Measurements from ENCODE around the gene FLVCR1. TPM values are rescaled to one million over a fixed set of nuclear protein-coding genes. Genes with fewer than 3 reads are reported as not detected.

The FLVCR1 gene
- total and polyA plus RNA-seq, 2 donors (not counting 3 experiments of a cell fraction or from before 2014, with no cell fraction given): 3.2 to 11.9 TPM

- dilution Hi-C loops (cut with MboI; ENCODE audit: extremely low pct_ligation_motif_present, low sequenced_read_pairs): no loop called here
- H3K4me2 ChIP-seq (ENCODE audit: insufficient read depth, low read length): no peak overlapping the region
- POLR2A ChIA-PET: no interaction called here
- H3K4me3 ChIP-seq (replicated peaks in 1 of 3; ENCODE audit: insufficient read depth in 1 of 3, low read depth in 1 of 3, low read length in 3 of 3): no peak overlapping the region
- DNase-seq (ENCODE audit: low read depth, low spot score): no peak
- H2AFZ ChIP-seq (ENCODE audit: low read depth, low read length): no peak overlapping the region
- H4K20me1 ChIP-seq (replicated peaks; ENCODE audit: control insufficient read depth, extremely low read depth, insufficient read depth, low read length): no peaks in the 10 kb centered on the region
- no peaks in the 10 kb centered on the region for H3K9me1 ChIP-seq (replicated peaks; ENCODE audit: control insufficient read depth, extremely low read depth, insufficient read depth, low read length)
- CTCF ChIA-PET: interaction anchor here (1.2 to 1.5 kb wide), 2 partner anchors 12 to 179 kb away, joined by 3 read pairs; no protein-coding TSS in a partner anchor
- H3K79me2 ChIP-seq (ENCODE audit: control insufficient read depth, insufficient read depth, low read length): no peaks in the 10 kb centered on the region
- intact Hi-C loops (cut with micrococcal nuclease): no loop called here
- no peaks in the 10 kb centered on the region for H3K9me3 ChIP-seq (replicated peaks; ENCODE audit: control insufficient read depth, insufficient read depth, low read length)
- H3K27ac ChIP-seq (ENCODE audit: insufficient read depth, low read depth, low read length): no peak overlapping the region
- no peaks in the 10 kb centered on the region for H3K36me3 ChIP-seq (ENCODE audit: control insufficient read depth in 2 of 2, extremely low read depth in 1 of 2, insufficient read depth in 2 of 2, low read length in 2 of 2)
- peaks cover 0 to 3% of the 10 kb centered on the region in 2 experiments for H3K27me3 ChIP-seq (ENCODE audit: control insufficient read depth in 2 of 2, insufficient read depth in 2 of 2, low read length in 2 of 2)
- FAIRE-seq: no peak
- no peaks in the 10 kb centered on the region for H3K4me1 ChIP-seq (ENCODE audit: control insufficient read depth, extremely low read depth, insufficient read depth, low read length)
- no TSS peak for BruUV-seq (replicated peaks)
- TF ChIP-seq POLR2A (IDR thresholded peaks at IDR 0.05; ENCODE audit: low read depth, low read length) (no peak), EZH2 (IDR thresholded peaks at IDR 0.05; ENCODE audit: borderline replicate concordance, low read depth, low read length, severe bottlenecking) (no peak), MYC (IDR thresholded peaks at IDR 0.05; ENCODE audit: low read depth, low read length) (no peak), POLR2AphosphoS5 (IDR thresholded peaks at IDR 0.05; ENCODE audit: insufficient read depth, low read depth, low read length) (no peak), CTCF (IDR thresholded peaks at IDR 0.05; ENCODE audit: extremely low read depth in 1 of 2, insufficient read depth in 1 of 2, low read depth in 1 of 2, low read length in 2 of 2) (no peak), GATA2 (IDR thresholded peaks at IDR 0.05; ENCODE audit: insufficient read depth, insufficient read length, low read depth, low read length) (no peak), JUN (IDR thresholded peaks at IDR 0.05; ENCODE audit: borderline replicate concordance, insufficient read depth, insufficient read length, low read depth) (no peak), FOS (IDR thresholded peaks at IDR 0.05; ENCODE audit: borderline replicate concordance, insufficient read depth, low read length) (no peak), MAX (IDR thresholded peaks at IDR 0.05; ENCODE audit: insufficient read depth, insufficient read length) (no peak)
- H3K9ac ChIP-seq (replicated peaks; ENCODE audit: extremely low read depth, insufficient read depth, low read length): no peak overlapping the region
Observed at GRCh38 chr1:212928323-212929291, 70.5 kb downstream of the FLVCR1 start.
